ENCODE results near the gene PPP1R14D. TPM values are rescaled to one million over a fixed set of nuclear protein-coding genes. Genes with fewer than 3 reads are reported as not detected.

The PPP1R14D gene
- total RNA-seq, 4 donors from 2014 or later, result not detected

DNA sequence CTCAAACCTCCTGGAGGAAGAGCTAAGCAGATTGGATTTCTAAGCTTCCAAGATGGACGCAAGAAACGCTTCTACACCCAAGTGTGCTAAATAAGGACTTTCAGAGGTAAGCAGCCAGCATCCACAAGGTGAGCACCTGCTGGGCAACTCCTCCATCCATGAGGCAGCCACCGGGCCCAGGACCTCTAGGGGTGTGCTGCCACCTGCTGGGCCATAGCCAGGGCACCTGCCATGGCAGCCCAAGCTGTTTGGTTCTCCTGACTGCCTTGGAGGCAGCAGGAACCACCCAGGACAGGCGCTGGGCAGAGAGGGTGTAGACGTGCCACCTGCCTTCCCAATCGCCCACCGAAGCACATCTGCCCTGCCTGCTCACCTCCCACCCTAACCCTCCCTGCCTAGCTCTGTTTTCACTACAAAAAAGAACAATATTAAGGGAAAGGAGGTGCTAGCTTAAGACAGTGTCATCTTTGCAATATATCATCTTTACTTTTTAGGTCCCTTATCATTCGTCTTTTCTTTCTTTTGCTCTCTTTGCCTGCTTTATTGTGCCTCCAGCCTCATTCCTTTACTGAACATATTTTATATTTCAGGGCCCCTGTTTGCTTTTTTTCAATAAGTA, 45.8 kb downstream of the PPP1R14D start:
- Histone ChIP-seq H3K27me3 (no peaks in the 10 kb centered on the region), H3K36me3 (peaks cover 3 to 30% (median 9%) of the 10 kb centered on the region in 3 donors), H3K4me1 (peaks cover 0 to 15% (median 4%) of the 10 kb centered on the region in 4 donors), H3K27ac (no peak overlapping the region), H3K4me3 (no peak overlapping the region), H3K9me3 (no peaks in the 10 kb centered on the region)
- 61 to 67% methylated on average over 7 to 8 of the region's 8 CpGs for WGBS, 2 donors
- TF ChIP-seq, protein P1, sequence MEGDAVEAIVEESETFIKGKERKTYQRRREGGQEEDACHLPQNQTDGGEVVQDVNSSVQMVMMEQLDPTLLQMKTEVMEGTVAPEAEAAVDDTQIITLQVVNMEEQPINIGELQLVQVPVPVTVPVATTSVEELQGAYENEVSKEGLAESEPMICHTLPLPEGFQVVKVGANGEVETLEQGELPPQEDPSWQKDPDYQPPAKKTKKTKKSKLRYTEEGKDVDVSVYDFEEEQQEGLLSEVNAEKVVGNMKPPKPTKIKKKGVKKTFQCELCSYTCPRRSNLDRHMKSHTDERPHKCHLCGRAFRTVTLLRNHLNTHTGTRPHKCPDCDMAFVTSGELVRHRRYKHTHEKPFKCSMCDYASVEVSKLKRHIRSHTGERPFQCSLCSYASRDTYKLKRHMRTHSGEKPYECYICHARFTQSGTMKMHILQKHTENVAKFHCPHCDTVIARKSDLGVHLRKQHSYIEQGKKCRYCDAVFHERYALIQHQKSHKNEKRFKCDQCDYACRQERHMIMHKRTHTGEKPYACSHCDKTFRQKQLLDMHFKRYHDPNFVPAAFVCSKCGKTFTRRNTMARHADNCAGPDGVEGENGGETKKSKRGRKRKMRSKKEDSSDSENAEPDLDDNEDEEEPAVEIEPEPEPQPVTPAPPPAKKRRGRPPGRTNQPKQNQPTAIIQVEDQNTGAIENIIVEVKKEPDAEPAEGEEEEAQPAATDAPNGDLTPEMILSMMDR (IDR thresholded peaks at IDR 0.05), result peak; percentile 6 to 59 (median 26)
- TF ChIP-seq EP300 (IDR thresholded peaks at IDR 0.05), result no peak
- TF ChIP-seq POLR2A (IDR thresholded peaks at IDR 0.05), result no peak
- DNase-seq (ENCODE audit: low spot score in 2 of 2), result no peak

DNA sequence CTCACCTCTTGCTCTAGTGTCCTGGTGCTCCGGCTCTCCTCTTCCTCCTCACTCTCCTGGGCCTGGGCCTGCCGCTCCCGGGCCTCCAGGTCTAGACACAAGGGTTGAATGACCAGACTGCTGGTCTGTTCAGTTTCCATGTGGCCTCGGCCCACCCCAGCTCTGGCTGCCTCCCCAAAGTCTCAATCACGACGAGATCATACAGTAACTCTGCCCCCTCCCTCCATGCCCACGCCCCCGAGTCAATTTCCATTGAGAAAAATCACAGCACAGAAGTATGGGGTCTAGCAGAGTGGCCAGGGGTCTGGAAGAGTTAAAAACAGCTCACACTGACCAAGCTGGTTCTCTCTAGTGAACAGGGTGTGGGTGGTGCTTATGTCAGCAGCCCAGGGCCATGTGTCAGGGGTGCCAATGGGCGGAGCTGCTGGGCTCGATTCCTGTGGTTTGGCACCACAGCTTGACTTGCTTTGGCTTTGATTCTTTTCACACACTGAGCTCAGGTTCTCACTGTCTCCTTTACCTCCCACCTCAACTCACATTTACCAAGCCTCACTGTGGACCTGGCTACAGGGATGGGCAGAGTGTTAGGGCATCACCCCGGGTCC, 51.9 kb downstream of the PPP1R14D start:
- H3K27ac ChIP-seq, result peak overlapping the region in 2 of 4 donors; percentile 36 to 50
- no peak overlapping the region for H3K4me3 ChIP-seq
- peak in 1 of 2 donors; percentile 14 for DNase-seq (ENCODE audit: low spot score in 2 of 2)

DNA sequence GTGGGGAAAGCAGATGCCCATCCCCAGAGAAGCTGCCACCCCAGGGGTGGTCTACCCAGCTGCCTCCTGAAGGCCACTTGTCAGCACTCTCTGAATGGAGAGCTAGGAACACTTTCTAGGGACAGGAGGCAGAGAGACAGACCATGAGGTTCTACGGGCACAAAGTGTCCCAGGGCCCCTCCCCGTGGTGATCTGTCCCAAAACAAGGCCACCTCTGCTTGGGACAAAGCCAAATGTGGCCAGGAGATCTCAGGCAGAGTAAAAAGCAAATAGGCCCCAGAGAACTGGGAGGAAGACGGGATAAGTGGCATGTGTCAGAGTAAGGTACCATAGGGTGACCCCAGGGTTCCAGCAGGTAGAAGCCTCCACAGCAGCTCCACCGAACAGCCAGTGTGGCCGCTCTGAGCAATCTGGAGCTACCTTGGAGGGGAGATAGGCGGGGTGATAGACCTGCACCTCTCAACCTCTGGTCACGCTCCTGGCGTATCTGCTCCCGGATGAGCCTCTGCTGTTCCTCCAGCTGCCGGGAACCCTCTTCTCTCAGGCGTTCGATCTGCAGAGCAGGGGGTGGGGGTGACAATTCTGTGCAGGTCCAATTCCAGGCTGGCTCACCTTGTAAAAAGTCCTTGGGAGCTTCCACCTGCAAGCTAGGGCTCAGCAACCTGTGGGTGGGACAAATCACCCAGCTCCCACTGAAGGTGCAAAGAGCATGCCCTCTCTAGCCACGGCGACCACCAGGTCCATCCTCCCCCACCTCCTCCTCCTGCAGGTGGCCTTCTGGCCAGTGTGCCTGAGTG, 52.6 kb downstream of the PPP1R14D start:
- Histone ChIP-seq H3K4me3 (no peak overlapping the region), H3K27me3 (no peaks in the 10 kb centered on the region), H3K4me1 (peaks cover 0 to 5% (median 0%) of the 10 kb centered on the region in 4 donors), H3K27ac (peak overlapping the region in 1 of 4 donors; percentile 36), H3K9me3 (no peaks in the 10 kb centered on the region), H3K36me3 (peaks cover 7 to 92% (median 29%) of the 10 kb centered on the region in 3 donors)
- DNase-seq (ENCODE audit: low spot score in 2 of 2), result no peak
- WGBS, 2 donors, result 92 to 93% methylated on average over 14 of the region's 14 CpGs
- TF ChIP-seq, protein P1 (IDR thresholded peaks at IDR 0.05), result no peak
- no peak for TF ChIP-seq EP300 (IDR thresholded peaks at IDR 0.05)
- TF ChIP-seq POLR2A (IDR thresholded peaks at IDR 0.05), result no peak

More for the DNA sequence above, 51.9 kb downstream of the PPP1R14D start:
- H3K27me3 ChIP-seq, result no peaks in the 10 kb centered on the region
- 49 to 69% methylated on average over 11 of the region's 11 CpGs for WGBS, 2 donors
- no peaks in the 10 kb centered on the region for H3K9me3 ChIP-seq
- H3K4me1 ChIP-seq, result peaks cover 0 to 5% (median 0%) of the 10 kb centered on the region in 4 donors
- TF ChIP-seq, protein P1 (IDR thresholded peaks at IDR 0.05), result no peak
- TF ChIP-seq EP300 (IDR thresholded peaks at IDR 0.05), result no peak
- TF ChIP-seq POLR2A (IDR thresholded peaks at IDR 0.05), result no peak
- peaks cover 7 to 85% (median 29%) of the 10 kb centered on the region in 3 donors for H3K36me3 ChIP-seq

DNA sequence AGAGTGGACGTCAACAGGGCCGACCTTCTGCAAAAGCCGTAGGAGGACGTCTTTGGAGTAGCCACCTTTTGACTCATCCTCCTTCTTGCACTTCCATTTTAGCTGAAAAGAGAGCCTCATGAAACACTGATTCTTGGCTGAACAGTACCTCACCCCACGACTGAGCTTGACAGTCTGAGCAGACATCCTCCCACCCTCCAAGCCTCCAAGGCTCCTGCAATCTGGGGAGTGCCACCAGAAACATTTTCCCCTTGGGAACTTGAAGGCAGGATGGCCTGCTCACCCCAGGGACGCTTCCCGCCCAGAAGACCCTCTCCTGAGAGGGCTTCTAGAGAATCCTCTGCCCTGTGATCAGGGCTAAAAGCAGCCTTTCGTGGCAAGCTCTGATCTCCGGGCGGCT, 53.5 kb downstream of the PPP1R14D start:
- Histone ChIP-seq H3K4me3 (no peak overlapping the region), H3K4me1 (peaks cover 0 to 11% (median 3%) of the 10 kb centered on the region in 4 donors), H3K27ac (no peak overlapping the region), H3K36me3 (peaks cover 7 to 100% (median 29%) of the 10 kb centered on the region in 3 donors), H3K9me3 (no peaks in the 10 kb centered on the region), H3K27me3 (no peaks in the 10 kb centered on the region)
- WGBS, 2 donors, result 86 to 95% methylated on average over 10 of the region's 10 CpGs
- no peak for DNase-seq (ENCODE audit: low spot score in 2 of 2)
- TF ChIP-seq, protein P1 (IDR thresholded peaks at IDR 0.05), result no peak
- no peak for TF ChIP-seq EP300 (IDR thresholded peaks at IDR 0.05)
- no peak for TF ChIP-seq POLR2A (IDR thresholded peaks at IDR 0.05)
